NCI-H1092 treated with DMSO at 0.1 percent for 48 hours (cell line): ENCODE results near the gene C2orf49.

Experiments
- DNase-seq: peaks from one replicate; lab custom pipeline; 2025; lab: John Stamatoyannopoulos, UW

The C2orf49 gene

GRCh38 chr2:105337122-105338019, at the start of gene C2orf49:
Gene C2orf49 (plus strand): TSS chr2:105337540. CDS start chr2:105337588, 48 bp downstream.
- DNase-seq: peak; percentile 91

- no peak for DNase-seq
Measured at GRCh38 chr2:105287692-105288091, 49.6 kb upstream of the C2orf49 start.

- DNase-seq: no peak
Measured at GRCh38 chr2:105288133-105288532, 49.2 kb upstream of the C2orf49 start.

GRCh38 chr2:105290981-105291660, 46.2 kb upstream of the C2orf49 start:
- no peak for DNase-seq

GRCh38 chr2:105291981-105292380, 45.4 kb upstream of the C2orf49 start:
- DNase-seq: no peak

GRCh38 chr2:105294046-105294445, 43.3 kb upstream of the C2orf49 start:
- DNase-seq: no peak

GRCh38 chr2:105294844-105295481, 42.4 kb upstream of the C2orf49 start:
- DNase-seq: no peak

GRCh38 chr2:105296017-105296611, 41.2 kb upstream of the C2orf49 start:
- DNase-seq: no peak

- DNase-seq: no peak
Measured at GRCh38 chr2:105297216-105297615, 40.1 kb upstream of the C2orf49 start.

- no peak for DNase-seq
Measured at GRCh38 chr2:105298017-105298416, 39.3 kb upstream of the C2orf49 start.

- no peak for DNase-seq
Measured at GRCh38 chr2:105299290-105299689, 38.0 kb upstream of the C2orf49 start.

- no peak for DNase-seq
Measured at GRCh38 chr2:105301646-105302045, 35.7 kb upstream of the C2orf49 start.

GRCh38 chr2:105307146-105307545, 30.2 kb upstream of the C2orf49 start:
- no peak for DNase-seq

- no peak for DNase-seq
Measured at GRCh38 chr2:105307550-105307949, 29.8 kb upstream of the C2orf49 start.

- DNase-seq: no peak
Measured at GRCh38 chr2:105307962-105308361, 29.4 kb upstream of the C2orf49 start.

GRCh38 chr2:105308382-105309146, 28.8 kb upstream of the C2orf49 start:
- no peak for DNase-seq

GRCh38 chr2:105309147-105309545, 28.2 kb upstream of the C2orf49 start:
- no peak for DNase-seq

GRCh38 chr2:105313877-105314276, 23.5 kb upstream of the C2orf49 start:
- DNase-seq: no peak

- DNase-seq: no peak
Measured at GRCh38 chr2:105315314-105315713, 22.0 kb upstream of the C2orf49 start.

GRCh38 chr2:105317937-105318336, 19.4 kb upstream of the C2orf49 start:
- no peak for DNase-seq

GRCh38 chr2:105320651-105321215, 16.6 kb upstream of the C2orf49 start:
- no peak for DNase-seq
